Keratinocyte (primary cell): Measurements from ENCODE around the gene DPF3. TPM values are rescaled to one million over a fixed set of nuclear protein-coding genes. Genes with fewer than 3 reads are reported as not detected.

Source experiments
- DNase-seq: peaks from one replicate; pipeline ENCODE4 v3.0.0-alpha.2; 2011; ENCODE audit warnings: low read depth, missing footprints, low spot score
- FAIRE-seq: peaks from 2 replicates; lab custom pipeline; 2011; peaks lifted over from hg19 to GRCh38; lab: Jason Lieb, UNC
- H2AFZ ChIP-seq: 2 replicates; pipeline ENCODE4 v1.6.0; 2012; ENCODE audit warnings: low read length, control low read depth, inconsistent platforms; ENCODE audit not compliant: control insufficient read depth
- H3K27ac ChIP-seq: 2 replicates; pipeline ENCODE4 v1.5.1; 2011; ENCODE audit warnings: low read length; ENCODE audit not compliant: control insufficient read depth, insufficient read depth
- H3K27me3 ChIP-seq: 3 replicates; pipeline ENCODE4 v1.6.0; 2011; ENCODE audit warnings: low read length; ENCODE audit not compliant: control insufficient read depth, insufficient read depth; ENCODE audit errors: extremely low read depth
- H3K36me3 ChIP-seq, 2 experiments: 2 replicates in 1 of 2; 3 replicates in 1 of 2; pipeline ENCODE4 v1.5.1; 2011; ENCODE audit warnings: low read length in 2 of 2, mild to moderate bottlenecking in 1 of 2; ENCODE audit not compliant: control insufficient read depth in 2 of 2, insufficient read depth in 2 of 2; ENCODE audit errors: extremely low read depth in 1 of 2
- H3K4me1 ChIP-seq: 3 replicates; pipeline ENCODE4 v1.5.1; 2011; ENCODE audit warnings: low read length; ENCODE audit not compliant: control insufficient read depth, insufficient read depth; ENCODE audit errors: extremely low read depth
- H3K4me2 ChIP-seq: 3 replicates; pipeline ENCODE4 v1.6.0; 2011; ENCODE audit warnings: low read depth, low read length; ENCODE audit not compliant: control insufficient read depth, insufficient read depth; ENCODE audit errors: extremely low read depth
- H3K4me3 ChIP-seq, 3 experiments: fragments of 200-600 bp in 1 of 3; sonication (generic) in 1 of 3; 2 replicates in 2 of 3; 3 replicates in 1 of 3; pipeline ENCODE4 v1.5.1; 2011 to 2016; ENCODE audit warnings: low read length in 3 of 3, mild to moderate bottlenecking in 3 of 3, control low read depth in 2 of 3, inconsistent platforms in 1 of 3, low read depth in 1 of 3, mixed read lengths in 1 of 3, mixed run types in 1 of 3, moderate library complexity in 1 of 3; ENCODE audit not compliant: control insufficient read depth in 2 of 3, insufficient read depth in 2 of 3; ENCODE audit errors: extremely low read depth in 1 of 3
- H3K79me2 ChIP-seq: 2 replicates; pipeline ENCODE4 v1.6.0; 2012; ENCODE audit warnings: low read length; ENCODE audit not compliant: control insufficient read depth, insufficient read depth
- H3K9ac ChIP-seq: 3 replicates; pipeline ENCODE4 v1.6.0; 2011; ENCODE audit warnings: low read length; ENCODE audit not compliant: control insufficient read depth, insufficient read depth; ENCODE audit errors: extremely low read depth
- H3K9me1 ChIP-seq: 3 replicates; pipeline ENCODE4 v1.6.0; 2011; ENCODE audit warnings: low read length; ENCODE audit not compliant: control insufficient read depth, insufficient read depth; ENCODE audit errors: extremely low read depth
- H3K9me3 ChIP-seq: 2 replicates; pipeline ENCODE4 v1.5.1; 2012; ENCODE audit warnings: low read depth, low read length; ENCODE audit not compliant: control insufficient read depth
- H4K20me1 ChIP-seq: 3 replicates; pipeline ENCODE4 v1.6.0; 2011; ENCODE audit warnings: low read length; ENCODE audit not compliant: control insufficient read depth, insufficient read depth; ENCODE audit errors: extremely low read depth
- EZH2 ChIP-seq: IDR thresholded peaks from one replicate; pipeline ENCODE4 v1.6.1; 2012; ENCODE audit warnings: inconsistent platforms, mild to moderate bottlenecking, low read length, moderate library complexity
- dilution Hi-C: fragments of 300-500 bp; cut with MboI; formaldehyde crosslinking; loops from one replicate; pipeline ENCODE4 v1.7.0; 2020; ENCODE audit warnings: low sequenced_read_pairs; ENCODE audit not compliant: extremely low pct_ligation_motif_present
- polyA plus RNA-seq, 5 experiments: library from polyadenylated mRNA; depleted of rRNA in 3 of 5; stranded (reverse) in 3 of 5; stranded (forward) in 1 of 5; unstranded in 1 of 5; fragments of >200 nt; gene quantifications; 1 replicate in 1 of 5; 2 replicates in 3 of 5; 3 replicates in 1 of 5; pipeline versions ENCODE4 v1.2.1 to v1.2.3, GENCODE V29; 2011 to 2012; ENCODE audit warnings: missing spikeins in 2 of 5, low read depth in 1 of 5, low replicate concordance in 1 of 5
- TF ChIP-seq, protein P1 (sequence below), 3 experiments: IDR thresholded peaks in 1 of 3; conservative IDR thresholded peaks in 1 of 3; optimal IDR thresholded peaks in 1 of 3; 2 replicates in 2 of 3; 3 replicates in 1 of 3; pipeline versions ENCODE3 to v1.5.1; 2011; ENCODE audit warnings: low read length in 3 of 3, mild to moderate bottlenecking in 3 of 3, moderate library complexity in 2 of 3, control low read depth in 1 of 3, inconsistent platforms in 1 of 3; ENCODE audit not compliant: insufficient read depth in 2 of 3; ENCODE audit errors: extremely low read depth in 1 of 3

Gene DPF3
- polyA plus RNA-seq, 1 donor (not counting 4 experiments of a cell fraction or from before 2014, with no cell fraction given), result 1.1 TPM

GRCh38 chr14:72688990-72689671 lies 204.8 kb downstream of the DPF3 start:
- no peaks in the 10 kb centered on the region for H3K36me3 ChIP-seq
- no peaks in the 10 kb centered on the region for H3K27me3 ChIP-seq
- no peak overlapping the region for H3K27ac ChIP-seq
- dilution Hi-C loops, result no loop called here
- H3K9me1 ChIP-seq, result no peaks in the 10 kb centered on the region
- no peaks in the 10 kb centered on the region for H3K4me1 ChIP-seq
- no peak overlapping the region for H2AFZ ChIP-seq
- FAIRE-seq (no peak), DNase-seq (no peak)
- H3K9ac ChIP-seq, result no peak overlapping the region
- no peak overlapping the region for H3K4me3 ChIP-seq
- H3K4me2 ChIP-seq, result no peak overlapping the region
- no peaks in the 10 kb centered on the region for H3K9me3 ChIP-seq
- no peaks in the 10 kb centered on the region for H3K79me2 ChIP-seq
- TF ChIP-seq, protein P1, sequence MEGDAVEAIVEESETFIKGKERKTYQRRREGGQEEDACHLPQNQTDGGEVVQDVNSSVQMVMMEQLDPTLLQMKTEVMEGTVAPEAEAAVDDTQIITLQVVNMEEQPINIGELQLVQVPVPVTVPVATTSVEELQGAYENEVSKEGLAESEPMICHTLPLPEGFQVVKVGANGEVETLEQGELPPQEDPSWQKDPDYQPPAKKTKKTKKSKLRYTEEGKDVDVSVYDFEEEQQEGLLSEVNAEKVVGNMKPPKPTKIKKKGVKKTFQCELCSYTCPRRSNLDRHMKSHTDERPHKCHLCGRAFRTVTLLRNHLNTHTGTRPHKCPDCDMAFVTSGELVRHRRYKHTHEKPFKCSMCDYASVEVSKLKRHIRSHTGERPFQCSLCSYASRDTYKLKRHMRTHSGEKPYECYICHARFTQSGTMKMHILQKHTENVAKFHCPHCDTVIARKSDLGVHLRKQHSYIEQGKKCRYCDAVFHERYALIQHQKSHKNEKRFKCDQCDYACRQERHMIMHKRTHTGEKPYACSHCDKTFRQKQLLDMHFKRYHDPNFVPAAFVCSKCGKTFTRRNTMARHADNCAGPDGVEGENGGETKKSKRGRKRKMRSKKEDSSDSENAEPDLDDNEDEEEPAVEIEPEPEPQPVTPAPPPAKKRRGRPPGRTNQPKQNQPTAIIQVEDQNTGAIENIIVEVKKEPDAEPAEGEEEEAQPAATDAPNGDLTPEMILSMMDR (optimal IDR thresholded peaks at IDR 0.05 in 1 of 3, IDR thresholded peaks at IDR 0.05 in 1 of 3, conservative IDR thresholded peaks at IDR 0.05 in 1 of 3; ENCODE audit: extremely low read depth in 1 of 3, insufficient read depth in 2 of 3, low read length in 3 of 3), result no peak
- TF ChIP-seq EZH2, result no peak
- H4K20me1 ChIP-seq, result no peaks in the 10 kb centered on the region

- H3K27me3 ChIP-seq, result no peaks in the 10 kb centered on the region
- DNase-seq (no peak), FAIRE-seq (no peak)
- H3K36me3 ChIP-seq, result no peaks in the 10 kb centered on the region
- no peaks in the 10 kb centered on the region for H3K4me1 ChIP-seq
- H3K27ac ChIP-seq, result no peak overlapping the region
- dilution Hi-C loops, result no loop called here
- H4K20me1 ChIP-seq, result no peaks in the 10 kb centered on the region
- no peak overlapping the region for H2AFZ ChIP-seq
- H3K4me3 ChIP-seq, result no peak overlapping the region
- H3K79me2 ChIP-seq, result no peaks in the 10 kb centered on the region
- no peak overlapping the region for H3K4me2 ChIP-seq
- H3K9ac ChIP-seq, result no peak overlapping the region
- no peaks in the 10 kb centered on the region for H3K9me3 ChIP-seq
- H3K9me1 ChIP-seq, result no peaks in the 10 kb centered on the region
- TF ChIP-seq, protein P1 (optimal IDR thresholded peaks at IDR 0.05 in 1 of 3, IDR thresholded peaks at IDR 0.05 in 1 of 3, conservative IDR thresholded peaks at IDR 0.05 in 1 of 3; ENCODE audit: extremely low read depth in 1 of 3, insufficient read depth in 2 of 3, low read length in 3 of 3), result no peak
- TF ChIP-seq EZH2, result no peak
Measured at GRCh38 chr14:72686832-72687231, 207.1 kb downstream of the DPF3 start.
